Activated T-helper 9 cell treated with anti-CD3 and anti-CD28 coated beads, Interleukin-2, amount 50 U/mL, for 16 hours (primary cell): ENCODE measurements around the gene RPTOR.

Experiments
- DNase-seq: peaks from one replicate; pipeline ENCODE4 v3.0.0-alpha.2; 2020; ENCODE audit warnings: low read depth

The RPTOR gene

DNA sequence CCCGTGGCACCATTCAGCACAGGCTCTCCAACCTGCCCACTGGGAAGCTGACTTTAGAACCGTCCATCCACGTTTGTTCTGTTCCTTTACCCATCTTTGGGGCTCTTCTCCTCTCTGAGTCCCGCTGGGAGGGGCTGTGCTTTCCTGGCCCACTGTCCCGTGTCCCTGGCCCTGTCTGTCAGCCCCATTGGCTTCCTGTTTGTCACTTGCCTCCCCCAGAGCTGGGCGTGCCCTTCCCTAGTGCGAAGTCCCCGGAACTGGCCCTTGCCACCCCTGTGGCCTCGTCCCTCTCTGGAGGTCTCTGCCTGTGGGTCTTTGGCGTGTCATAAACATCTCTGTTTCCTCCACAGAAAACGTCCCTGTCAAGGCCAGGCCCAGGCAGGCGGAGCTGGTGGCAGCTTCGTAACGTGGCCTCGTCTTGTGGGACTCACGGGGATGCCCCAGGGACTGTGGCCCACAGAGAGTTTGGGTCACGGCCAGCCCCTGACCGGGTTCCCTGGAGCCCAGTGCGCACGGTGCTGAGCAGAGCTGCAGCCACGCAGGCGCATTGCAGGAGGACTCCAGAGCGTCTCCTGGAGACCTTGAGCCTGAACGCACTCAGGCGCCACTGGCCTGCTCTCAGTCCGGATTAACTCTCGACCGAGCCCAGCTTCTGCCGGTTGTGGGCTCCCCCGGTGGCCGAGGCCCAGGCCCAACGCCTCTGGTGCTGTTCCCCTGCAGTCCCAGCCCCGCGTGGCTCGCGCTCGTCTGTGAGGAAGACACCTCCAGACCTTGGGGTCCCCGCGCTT lies 454.3 kb downstream of the RPTOR start:
- DNase-seq, result no peak

DNA sequence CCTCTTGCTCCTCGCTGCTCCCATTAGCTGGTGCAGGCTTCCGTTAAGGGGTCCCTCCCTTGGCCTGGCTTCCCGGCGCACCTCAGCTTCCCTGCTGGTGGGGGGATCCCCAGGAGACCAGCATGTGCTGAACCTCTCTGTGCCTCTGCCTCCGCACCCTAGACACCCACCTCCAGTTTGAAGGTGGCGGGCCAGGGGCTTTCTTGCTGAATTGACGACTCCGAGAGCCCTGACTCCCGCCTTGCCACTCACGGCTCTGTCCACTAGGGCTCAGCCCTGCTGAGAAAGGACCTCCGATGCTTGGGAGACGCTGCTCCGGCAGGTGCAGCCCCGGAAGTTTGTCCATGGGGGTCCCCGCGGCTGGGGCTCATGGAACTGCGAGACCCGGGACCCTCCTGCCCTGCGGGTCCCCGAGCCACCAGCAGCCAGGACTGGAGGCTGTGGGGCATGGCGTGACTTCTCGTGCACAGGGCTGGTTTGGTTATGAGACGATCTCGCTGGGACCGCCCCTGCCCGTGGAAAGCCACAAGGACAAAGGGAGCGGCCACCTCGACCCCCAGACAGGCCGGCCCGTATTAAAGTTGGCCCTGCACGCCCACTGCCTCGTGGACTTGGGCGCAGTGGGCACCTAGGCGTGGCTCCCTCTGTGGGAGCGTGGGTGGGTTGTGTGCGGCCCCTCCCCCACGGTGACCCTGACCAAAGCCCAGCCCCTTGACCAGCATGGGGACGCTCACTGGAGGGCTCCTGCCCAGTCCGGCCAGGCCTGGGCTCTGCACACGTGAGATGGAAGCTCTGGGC lies 455.1 kb downstream of the RPTOR start:
- no peak for DNase-seq

DNA sequence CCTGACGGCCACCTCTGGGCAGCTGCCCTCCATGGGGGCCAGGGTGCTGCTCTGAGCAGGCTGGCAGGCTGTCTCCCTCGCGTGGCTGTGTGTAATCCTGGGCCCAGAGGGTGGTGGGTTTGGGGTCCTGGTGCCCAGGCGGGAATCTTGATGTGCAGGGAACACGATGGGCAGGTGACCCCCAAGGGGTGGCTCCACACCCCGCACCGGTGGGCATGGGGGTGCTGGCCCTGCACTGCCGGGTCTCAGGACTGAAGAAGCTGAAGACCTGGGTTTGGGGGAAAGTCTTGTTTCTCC lies 455.6 kb downstream of the RPTOR start:
- DNase-seq, result no peak

DNA sequence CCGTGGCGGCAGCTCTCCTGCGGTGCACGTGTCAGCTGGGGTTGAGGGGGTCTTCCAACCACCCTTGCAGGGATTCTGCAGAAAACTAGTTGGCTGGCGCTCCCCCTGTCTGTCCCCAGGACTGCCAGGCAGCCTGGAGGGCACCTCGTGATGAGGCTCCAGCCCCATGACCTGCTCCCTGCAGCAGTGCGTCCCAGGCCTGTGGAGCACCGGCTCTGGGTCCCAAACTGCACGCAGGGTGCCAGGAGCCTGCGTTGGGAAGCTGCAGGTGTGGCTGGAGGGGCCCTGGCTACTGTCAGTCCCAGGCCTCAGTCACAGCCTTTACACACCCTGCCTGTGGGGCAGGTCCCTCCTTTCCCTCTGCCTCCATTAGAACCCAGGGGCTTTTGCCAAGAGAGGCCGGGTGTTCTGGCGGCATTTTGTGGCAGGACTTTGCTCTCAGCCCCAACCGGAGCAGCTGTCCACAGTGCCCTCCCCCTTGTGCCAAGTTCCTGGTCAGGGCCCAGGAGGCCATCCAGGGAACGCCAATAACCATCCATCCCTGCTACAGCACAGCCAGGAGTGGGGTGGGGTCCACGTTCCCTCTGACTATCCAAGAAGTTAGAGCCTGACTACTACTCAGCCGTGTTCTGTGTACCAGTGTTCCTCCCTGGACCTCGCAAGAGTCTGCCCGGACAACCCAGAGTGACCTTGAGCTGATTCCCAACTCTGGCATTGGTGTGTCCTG lies 456.2 kb downstream of the RPTOR start:
- no peak for DNase-seq

DNA sequence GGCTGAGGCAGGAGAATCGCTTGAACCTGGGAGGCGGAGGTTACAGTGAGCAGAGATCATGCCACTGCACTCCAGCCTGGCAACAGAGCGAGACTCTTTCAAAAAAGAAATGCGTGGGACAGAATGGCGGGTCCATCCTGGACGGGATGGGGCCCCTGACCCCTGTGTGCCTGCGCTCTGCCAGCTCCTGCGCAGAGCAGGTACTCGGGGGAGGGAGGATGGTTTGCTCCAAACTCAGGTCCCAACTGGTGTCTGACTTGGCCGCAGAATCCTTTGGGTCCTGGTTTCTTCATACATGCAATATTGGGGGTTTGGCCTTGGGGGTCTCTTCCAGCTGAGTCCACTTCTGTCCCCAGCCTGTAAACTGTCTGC lies 457.4 kb downstream of the RPTOR start:
- no peak for DNase-seq

DNA sequence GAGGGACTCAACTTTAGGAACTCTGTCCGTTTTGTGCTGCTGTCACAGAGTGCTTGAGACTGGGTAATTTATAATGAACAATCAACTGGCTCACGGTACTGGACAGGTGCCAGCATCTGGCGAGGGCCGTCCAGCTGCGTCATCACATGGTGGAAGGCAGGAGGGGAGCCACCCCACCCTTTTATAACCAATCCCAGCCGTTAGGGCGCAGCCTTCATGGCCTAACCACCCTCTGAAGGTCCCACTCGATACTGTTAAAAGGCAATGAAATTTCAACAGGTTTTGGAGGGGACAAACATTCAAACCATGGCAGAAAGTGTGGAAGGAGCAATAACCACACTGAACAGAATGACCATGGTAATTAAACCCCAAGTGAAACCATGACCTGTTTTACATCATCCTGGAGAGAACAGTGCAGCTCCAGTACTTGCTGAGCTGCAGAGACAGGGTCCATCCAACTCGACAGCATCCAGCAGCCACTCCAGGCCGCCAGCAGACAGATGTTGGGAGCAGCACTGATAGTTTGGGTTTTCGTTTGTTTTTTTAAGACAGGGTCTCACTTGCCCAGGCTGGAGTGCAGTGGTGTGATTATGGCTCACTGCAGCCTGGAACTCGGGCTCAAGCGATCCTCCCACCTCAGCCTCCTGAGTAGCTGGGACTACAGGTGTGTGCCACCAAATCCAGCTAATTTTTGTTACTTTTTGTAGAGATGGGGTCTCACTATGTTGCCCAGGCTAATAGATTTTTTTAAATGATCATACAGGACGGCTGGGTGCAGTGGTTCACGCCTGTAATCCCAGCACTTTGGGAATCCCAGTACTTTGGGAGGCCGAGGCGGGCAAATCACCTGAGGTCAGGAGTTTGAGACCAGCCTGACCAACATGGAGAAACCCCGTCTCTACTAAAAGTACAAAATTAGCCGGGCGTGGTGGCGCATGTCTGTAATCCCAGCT lies 458.0 kb downstream of the RPTOR start:
- DNase-seq, result no peak

DNA sequence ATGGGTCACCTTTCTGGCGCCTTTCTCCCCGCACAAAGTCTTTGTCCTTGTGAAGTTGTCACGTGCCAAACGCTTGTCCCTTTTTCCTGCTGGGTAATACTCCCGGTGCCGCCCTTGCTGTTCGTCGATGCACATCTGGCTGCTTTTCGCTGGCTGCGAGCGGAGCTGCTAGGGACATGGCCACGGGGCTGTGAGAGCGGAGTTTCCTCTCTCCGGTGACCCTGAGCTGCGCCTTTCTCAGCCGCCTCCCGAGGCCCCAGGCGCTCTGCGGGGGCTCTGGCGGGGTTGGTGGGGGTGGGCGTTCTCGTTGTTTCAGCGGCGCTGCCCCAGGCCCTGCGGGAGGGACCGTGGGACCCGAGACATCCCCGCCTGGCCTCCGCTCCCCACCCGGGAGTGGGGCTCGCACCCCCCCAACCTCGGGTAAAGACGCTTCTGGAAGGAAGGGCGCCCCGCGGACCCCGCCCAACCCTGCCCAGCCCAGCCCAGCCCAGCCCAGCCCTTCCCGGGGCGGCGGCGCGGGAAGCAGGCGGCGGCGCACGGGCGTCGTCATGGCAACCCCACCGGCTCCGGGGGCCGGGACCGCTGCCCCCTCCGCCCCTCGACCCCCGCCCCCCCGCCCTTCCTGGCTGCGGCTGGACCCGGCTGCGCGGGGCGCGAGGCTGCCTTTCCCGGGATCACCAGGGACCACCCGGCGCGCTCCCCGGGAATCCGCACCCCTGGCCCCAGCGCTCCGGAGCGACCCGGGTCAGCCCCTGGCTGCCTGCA lies 459.3 kb downstream of the RPTOR start:
- no peak for DNase-seq

DNA sequence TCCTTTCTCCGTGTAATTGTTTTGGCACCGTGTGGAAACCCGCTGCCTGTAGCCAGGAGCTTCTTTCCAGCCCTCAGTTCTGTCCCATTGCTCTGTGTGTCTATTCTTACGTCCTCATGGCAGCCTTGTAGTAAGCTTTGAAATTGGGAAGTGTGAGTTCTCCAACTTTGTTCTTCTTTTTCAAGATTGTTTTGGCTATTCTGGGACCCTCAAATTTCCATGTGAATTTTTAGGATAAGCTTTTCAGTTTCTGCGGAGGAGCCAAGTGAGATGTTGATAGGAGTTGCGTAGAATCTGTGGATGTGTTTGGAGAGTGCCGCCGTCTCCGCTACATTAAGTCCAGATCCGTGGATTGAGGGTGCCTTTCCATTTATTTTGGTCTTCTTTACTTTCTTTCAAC lies 462.3 kb downstream of the RPTOR start:
- DNase-seq, result no peak

DNA sequence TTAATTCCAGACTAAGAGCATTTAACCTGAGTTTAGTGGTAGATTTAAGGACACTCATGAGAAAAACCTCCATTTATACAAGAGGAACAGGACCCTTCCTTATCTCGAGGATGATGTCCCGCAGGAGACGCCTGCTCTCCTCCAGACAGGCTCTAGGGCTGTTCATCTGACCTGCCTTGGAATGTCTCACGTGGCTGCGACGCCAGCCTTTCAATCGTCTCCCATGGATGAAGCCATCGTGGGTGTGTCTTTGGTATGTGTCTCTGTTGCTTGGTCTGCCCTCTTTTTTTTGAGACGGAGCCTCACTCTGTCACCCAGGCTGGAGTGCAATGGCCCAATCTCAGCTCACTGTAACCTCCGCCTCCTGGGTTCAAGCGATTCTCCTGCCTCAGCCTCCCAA lies 463.5 kb downstream of the RPTOR start:
- no peak for DNase-seq

DNA sequence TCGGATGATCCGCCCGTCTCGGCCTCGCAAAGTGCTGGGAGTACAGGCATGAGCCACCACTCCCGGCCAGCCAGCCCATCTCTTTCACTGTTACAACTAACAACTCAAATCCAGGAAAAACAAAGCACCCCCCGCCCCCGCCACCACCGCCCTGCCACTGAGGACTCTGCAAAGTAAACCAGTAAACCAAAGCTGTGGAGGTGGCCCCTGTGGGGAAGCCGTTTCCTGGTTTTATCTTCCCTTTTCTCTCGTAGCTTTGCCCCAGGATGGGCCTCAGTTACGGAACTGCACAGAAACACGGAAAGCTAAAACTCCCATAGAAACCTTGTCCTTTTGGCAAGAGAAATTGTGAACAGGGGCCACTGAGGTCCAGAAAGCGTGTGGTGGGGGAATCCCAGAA lies 464.5 kb downstream of the RPTOR start:
- DNase-seq, result no peak

DNA sequence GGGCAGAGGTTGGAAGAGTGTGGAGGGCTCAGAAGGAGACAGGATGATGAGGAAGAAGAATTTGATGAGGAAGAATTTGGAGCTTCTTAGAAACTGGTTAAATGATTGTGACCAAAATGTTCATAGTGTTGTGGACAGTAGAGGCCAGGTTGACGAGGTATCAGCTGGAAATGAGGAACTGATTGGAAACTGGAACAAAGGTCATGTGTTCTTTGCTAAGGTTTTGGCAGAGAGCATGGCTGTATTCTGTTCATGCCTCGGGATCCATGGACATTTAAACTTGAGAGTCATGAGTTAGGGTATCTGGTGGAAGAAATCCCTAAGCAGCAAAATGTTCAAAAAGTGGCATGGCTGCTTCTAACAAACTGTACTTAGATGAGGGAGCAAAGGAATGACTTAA lies 466.3 kb downstream of the RPTOR start:
- DNase-seq, result no peak

DNA sequence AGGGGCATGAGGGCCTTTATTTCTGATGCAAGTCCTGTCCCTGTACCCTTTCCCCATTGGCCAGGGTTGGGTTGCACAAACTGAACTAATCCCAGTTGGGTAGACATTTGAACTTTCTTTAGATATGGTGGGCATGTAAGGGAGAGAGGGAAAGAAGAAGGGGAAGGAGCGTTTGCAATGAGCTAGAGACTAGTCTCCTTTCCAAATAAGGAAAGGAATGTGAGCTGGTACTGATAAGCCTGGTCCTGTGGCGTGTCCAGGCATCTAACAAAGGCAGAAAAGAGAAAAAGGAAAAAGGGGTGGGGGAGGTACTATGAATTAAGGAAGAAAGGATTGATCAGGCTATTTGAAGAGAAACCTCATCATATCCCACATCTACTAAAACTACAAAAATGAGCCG lies 467.3 kb downstream of the RPTOR start:
- DNase-seq, result no peak

DNA sequence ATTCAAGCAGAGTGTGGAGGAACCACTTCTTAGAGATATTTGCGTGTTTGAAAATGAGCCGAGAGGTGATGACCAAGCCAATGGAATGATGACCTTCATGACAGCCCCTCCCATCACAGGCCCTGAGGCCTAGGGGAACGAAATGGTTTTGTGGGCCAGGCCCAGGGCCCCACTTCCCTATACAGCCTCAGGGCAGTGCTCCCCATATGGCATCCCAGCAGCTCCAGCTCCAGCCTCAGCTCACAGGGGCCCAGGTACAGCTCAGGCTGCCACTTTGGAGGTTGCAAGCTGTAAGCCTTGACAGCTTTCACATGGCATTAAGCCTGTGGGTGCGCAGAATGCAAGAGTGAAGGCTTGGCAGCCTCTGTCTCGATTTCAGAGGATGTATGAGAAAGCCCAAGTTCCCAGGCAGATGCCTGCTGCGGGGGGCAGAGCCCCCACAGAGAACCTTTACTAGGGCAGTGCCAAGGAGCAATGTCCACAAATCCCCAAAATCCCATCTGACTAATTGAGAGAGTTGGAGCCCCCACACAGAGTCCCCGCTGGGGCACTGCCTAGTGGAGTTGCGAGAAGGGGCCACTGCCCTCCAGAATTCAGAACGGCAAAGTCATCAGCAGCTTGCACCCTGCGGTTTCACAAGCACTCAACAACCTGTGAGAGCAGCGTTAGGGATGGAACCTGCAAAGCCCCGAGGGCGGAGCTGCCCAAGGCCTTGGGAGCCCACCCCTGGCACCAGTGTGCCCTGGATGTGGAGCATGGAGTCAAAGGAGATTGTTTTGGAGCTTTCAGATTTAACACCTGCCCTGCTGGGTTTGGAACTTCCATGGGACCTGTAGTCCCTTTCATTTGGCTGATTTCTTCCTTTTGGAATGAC lies 468.2 kb downstream of the RPTOR start:
- DNase-seq, result no peak

DNA sequence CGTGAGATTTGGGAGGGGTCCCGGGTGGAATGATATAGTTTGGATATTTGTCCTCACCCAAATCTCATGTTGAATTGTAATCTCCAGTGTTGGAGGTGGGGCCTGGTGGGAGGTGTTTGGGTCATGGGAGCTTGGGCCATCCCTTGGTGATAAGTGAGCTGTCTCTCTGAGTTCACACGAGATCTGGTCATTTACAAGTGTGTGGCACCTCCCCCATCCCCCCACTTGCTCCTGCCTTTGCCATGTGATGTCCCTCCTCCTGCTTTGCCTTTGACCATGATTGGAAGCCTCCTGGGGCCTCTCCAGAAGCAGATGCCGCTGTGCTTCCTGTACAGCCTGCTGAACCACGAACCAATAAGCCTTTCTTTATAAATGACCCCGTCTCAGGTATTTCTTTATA lies 469.0 kb downstream of the RPTOR start:
- DNase-seq, result no peak

DNA sequence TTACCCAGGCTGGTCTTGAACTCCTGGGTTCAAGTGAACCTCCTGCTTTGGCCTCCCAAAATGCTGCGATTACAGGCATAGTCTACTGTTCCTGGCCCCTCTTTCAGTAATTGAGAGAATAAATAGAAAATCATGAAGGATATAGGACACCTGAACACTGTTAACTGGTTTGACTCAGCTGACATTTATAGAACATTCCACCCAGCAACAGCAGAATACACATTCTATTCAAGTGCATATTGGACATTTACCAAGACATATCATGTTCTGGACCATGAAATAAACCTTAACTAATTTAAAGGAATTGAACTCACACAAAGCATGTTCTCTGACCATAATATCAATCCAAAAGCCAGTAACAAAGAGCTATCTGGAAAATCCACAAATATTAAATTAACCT lies 470.5 kb downstream of the RPTOR start:
- no peak for DNase-seq
